Measurements from ENCODE around the gene BCL6.

BCL6 gene

DNA sequence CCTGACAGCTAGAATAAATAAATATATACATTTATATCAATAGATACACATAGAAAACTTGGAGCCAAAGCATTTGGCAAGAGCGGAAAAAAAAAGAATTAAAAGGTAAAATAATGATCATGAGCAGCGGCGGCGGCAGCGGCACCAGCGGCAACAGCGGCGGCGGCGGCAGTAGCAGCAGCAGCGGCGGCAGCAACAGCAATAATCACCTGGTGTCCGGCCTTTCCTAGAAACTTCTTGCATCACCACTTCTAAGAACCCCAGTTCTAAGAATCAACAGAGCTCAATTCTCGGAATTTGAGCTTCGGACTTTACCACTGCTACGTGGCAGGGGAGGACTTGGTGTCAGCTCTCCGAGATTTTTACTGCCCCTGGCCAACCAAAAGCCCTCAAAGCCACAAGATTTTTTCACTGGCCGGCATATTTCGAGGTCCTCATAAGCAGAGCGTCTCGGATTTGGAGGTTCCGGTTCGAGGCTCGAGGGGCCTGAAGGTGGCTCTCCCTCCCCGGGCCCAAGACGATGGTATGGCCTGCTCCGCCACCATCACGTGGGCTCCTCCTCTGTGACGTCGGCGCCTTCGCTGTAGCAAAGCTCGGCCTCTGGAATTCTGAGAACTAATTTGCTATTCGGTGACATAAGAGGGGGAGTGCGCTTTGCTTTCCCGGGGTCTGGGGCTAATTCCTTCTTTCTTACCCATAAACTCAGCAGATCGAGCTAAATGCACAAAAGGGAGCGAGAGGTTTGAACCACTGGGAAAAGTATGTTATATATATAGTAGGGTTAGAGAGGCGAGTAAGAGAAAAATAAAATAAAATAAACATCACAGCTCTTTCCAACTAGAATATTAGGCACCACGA is at the start of gene BCL6:
Gene BCL6 (minus strand): TSS at position 268 of the 858 bp plus-strand sequence. CDS start 11,775 bp downstream, outside the sequence.
- peak within 1 kb of the TSS; percentile 93 to 99 for H3K27ac ChIP-seq
- peak; percentile 94 to 96 for DNase-seq
- no peaks in the 10 kb centered on the region for H3K27me3 ChIP-seq
- no peaks in the 10 kb centered on the region for H3K9me3 ChIP-seq
- intact Hi-C loops (cut with DNase I; ENCODE audit: low total_unique reads) = loop anchor here (2.0 to 10.0 kb wide), 4 partner anchors 307 to 859 kb away; partner anchors contain the start of gene LPP
- TF ChIP-seq, protein P1, sequence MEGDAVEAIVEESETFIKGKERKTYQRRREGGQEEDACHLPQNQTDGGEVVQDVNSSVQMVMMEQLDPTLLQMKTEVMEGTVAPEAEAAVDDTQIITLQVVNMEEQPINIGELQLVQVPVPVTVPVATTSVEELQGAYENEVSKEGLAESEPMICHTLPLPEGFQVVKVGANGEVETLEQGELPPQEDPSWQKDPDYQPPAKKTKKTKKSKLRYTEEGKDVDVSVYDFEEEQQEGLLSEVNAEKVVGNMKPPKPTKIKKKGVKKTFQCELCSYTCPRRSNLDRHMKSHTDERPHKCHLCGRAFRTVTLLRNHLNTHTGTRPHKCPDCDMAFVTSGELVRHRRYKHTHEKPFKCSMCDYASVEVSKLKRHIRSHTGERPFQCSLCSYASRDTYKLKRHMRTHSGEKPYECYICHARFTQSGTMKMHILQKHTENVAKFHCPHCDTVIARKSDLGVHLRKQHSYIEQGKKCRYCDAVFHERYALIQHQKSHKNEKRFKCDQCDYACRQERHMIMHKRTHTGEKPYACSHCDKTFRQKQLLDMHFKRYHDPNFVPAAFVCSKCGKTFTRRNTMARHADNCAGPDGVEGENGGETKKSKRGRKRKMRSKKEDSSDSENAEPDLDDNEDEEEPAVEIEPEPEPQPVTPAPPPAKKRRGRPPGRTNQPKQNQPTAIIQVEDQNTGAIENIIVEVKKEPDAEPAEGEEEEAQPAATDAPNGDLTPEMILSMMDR (IDR thresholded peaks at IDR 0.05) = no peak
- no peaks in the 10 kb centered on the region for H3K36me3 ChIP-seq
- H3K4me1 ChIP-seq = peaks cover 0 to 38% (median 21%) of the 10 kb centered on the region in 4 donors
- H3K4me3 ChIP-seq = peak within 1 kb of the TSS; percentile 75 to 78

DNA sequence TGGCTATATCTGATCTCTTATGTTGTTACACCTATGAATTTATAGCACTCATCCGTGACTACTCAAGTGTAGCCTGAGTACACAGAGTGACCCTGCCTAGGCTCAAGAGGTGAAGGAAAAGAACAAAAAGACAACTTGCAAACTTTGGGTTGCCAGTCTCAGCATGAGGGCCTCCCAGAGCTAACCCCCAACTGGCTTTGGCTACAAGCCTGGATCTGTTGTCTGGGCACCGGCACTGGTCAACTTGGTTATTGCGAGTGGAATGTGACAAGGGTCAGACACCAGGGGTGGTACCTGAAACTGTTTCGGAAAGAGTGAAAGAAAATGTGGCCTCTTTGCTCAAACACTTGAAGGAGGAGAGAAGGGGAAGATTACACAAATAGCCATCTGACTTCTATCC is 49.5 kb upstream of the BCL6 start:
- peaks cover 0 to 2% (median 0%) of the 10 kb centered on the region in 4 donors for H3K4me1 ChIP-seq
- no peak overlapping the region for H3K4me3 ChIP-seq
- no peaks in the 10 kb centered on the region for H3K36me3 ChIP-seq
- H3K9me3 ChIP-seq = no peaks in the 10 kb centered on the region
- H3K27ac ChIP-seq = no peak overlapping the region
- DNase-seq = no peak
- H3K27me3 ChIP-seq = no peaks in the 10 kb centered on the region
- TF ChIP-seq, protein P1 (IDR thresholded peaks at IDR 0.05) = no peak
- intact Hi-C loops (cut with DNase I; ENCODE audit: low total_unique reads) = loop anchor here (10.0 kb wide), 1 partner anchor 1180 kb away; no protein-coding TSS in a partner anchor

DNA sequence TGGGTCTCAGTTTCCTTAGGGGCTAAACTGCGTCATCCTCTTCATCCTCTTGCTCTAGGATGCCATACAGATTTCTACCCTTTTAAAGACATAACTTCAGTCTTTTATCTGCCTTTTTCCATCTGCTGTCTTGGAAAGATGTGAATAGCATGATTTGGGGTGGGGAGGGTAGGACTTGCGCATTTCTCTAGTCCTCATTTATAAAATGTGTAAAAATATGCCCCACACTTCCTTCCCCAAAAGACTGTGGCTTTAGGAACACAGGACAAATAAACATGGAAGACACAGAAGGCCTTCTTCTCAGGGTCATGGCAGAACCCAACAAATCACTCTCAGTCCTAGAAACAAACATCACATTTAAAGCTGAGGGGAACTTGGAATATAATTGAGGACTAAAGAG is 48.4 kb upstream of the BCL6 start:
- intact Hi-C loops (cut with DNase I; ENCODE audit: low total_unique reads) = loop anchor here (10.0 kb wide), 1 partner anchor 1181 kb away; no protein-coding TSS in a partner anchor
- Histone ChIP-seq H3K9me3 (no peaks in the 10 kb centered on the region), H3K4me1 (no peaks in the 10 kb centered on the region), H3K27me3 (no peaks in the 10 kb centered on the region), H3K36me3 (no peaks in the 10 kb centered on the region), H3K27ac (no peak overlapping the region), H3K4me3 (no peak overlapping the region)
- TF ChIP-seq, protein P1 (IDR thresholded peaks at IDR 0.05) = no peak
- no peak for DNase-seq

DNA sequence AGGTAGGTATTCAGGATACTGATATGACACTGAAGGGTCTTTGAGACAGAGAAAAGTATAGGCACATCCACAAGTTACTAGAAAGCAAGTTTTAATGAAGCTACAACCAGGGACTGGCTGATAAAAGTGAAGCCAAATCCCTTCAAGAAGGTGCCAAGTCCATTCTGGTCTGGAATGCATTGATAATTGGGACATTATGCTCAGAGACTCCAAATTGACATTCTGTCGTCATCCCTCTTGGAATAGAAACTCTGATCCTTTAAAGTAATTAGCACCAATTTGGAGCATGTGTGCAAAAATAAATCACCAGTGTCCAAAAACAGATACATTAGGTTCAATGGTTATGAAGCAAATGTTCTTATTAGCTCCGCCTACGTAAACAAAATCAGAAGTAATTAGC is 47.3 kb upstream of the BCL6 start:
- TF ChIP-seq, protein P1 (IDR thresholded peaks at IDR 0.05) = no peak
- H3K4me3 ChIP-seq = no peak overlapping the region
- H3K27me3 ChIP-seq = no peaks in the 10 kb centered on the region
- intact Hi-C loops (cut with DNase I; ENCODE audit: low total_unique reads) = loop anchor here (10.0 kb wide), 1 partner anchor 1182 kb away; no protein-coding TSS in a partner anchor
- no peaks in the 10 kb centered on the region for H3K36me3 ChIP-seq
- H3K4me1 ChIP-seq = no peaks in the 10 kb centered on the region
- no peaks in the 10 kb centered on the region for H3K9me3 ChIP-seq
- no peak for DNase-seq
- H3K27ac ChIP-seq = no peak overlapping the region

DNA sequence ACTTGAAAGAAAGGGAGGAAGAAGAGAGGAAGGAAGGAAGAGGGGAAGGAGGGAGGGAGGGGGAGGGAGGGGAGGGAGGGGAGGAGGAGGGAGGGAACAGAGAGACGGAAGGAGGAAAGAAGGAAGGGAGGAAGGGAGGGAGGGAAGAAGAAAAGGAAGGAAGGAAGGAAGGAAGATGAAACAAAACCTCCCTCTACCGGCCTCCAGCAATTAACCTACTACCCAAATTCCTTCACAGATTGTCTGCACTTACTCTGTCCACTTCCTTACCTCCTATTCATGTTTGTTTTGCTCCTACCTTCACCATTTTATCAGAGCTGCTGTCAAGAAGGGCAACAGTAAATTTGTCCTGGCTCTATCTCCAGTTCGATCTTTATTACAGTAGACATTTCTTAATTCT is 44.6 kb upstream of the BCL6 start:
- Histone ChIP-seq H3K4me1 (no peaks in the 10 kb centered on the region), H3K27me3 (no peaks in the 10 kb centered on the region), H3K36me3 (no peaks in the 10 kb centered on the region), H3K9me3 (no peaks in the 10 kb centered on the region), H3K27ac (no peak overlapping the region), H3K4me3 (no peak overlapping the region)
- intact Hi-C loops (cut with DNase I; ENCODE audit: low total_unique reads) = loop anchor here (10.0 kb wide), 1 partner anchor 1185 kb away; no protein-coding TSS in a partner anchor
- no peak for DNase-seq
- TF ChIP-seq, protein P1 (IDR thresholded peaks at IDR 0.05) = no peak
